SK-N-SH (cell line): ENCODE results near the gene IGFALS. TPM values are rescaled to one million over a fixed set of nuclear protein-coding genes. Genes with fewer than 3 reads are reported as not detected.
A peak's percentile ranks its signal among the peaks of the same experiment; 100 is the strongest.

Experiments used
- CTCF ChIA-PET: fragments of 300-600, 350-600 bp; formaldehyde crosslinking; extraction: SDS; loops from one replicate; lab custom pipeline; 2021; lab: Yijun Ruan, JAX
- POLR2A ChIA-PET: fragments of 350-600 bp; sonication (Branson Sonifier 250); formaldehyde crosslinking; extraction: SDS; loops from one replicate; lab custom pipeline; 2020; ENCODE audit warnings: antibody characterized with exemption, inconsistent platforms; lab: Yijun Ruan, JAX
- DNase-seq: peaks from one replicate; pipeline ENCODE4 v3.0.0; 2012
- H2AFZ ChIP-seq: fragments of 200-600 bp; sonication (generic); 2 replicates; pipeline ENCODE4 v1.8.1; 2016; ENCODE audit warnings: antibody characterized with exemption, mild to moderate bottlenecking, low read depth
- H3F3A ChIP-seq: fragments of 200-600 bp; sonication (generic); replicated peaks from 2 replicates; pipeline ENCODE3; 2016; ENCODE audit warnings: antibody characterized with exemption, mild to moderate bottlenecking; ENCODE audit not compliant: insufficient read depth
- H3K27ac ChIP-seq, 2 experiments: fragments of 200-500 bp in 1 of 2; fragments of 200-600 bp in 1 of 2; sonication (Bioruptor generic) in 1 of 2; sonication (generic), shearing (Covaris generic) in 1 of 2; 2 replicates each; pipeline versions ENCODE4 v1.5.1 to v1.6.1; 2014 to 2016; ENCODE audit warnings: low read depth in 2 of 2, inconsistent platforms in 1 of 2, low read length in 1 of 2, mild to moderate bottlenecking in 1 of 2, mixed read lengths in 1 of 2
- H3K27me3 ChIP-seq: fragments of 200-600 bp; sonication (generic), shearing (Covaris generic); 2 replicates; pipeline ENCODE4 v1.6.1; 2016; ENCODE audit warnings: mixed run types; ENCODE audit not compliant: insufficient read depth
- H3K36me3 ChIP-seq, 2 experiments: fragments of 200-500 bp in 1 of 2; fragments of 200-600 bp in 1 of 2; sonication (Bioruptor generic) in 1 of 2; sonication (generic) in 1 of 2; replicated peaks in 1 of 2; 2 replicates each; pipeline versions ENCODE3 to v1.5.1; 2014 to 2016; ENCODE audit warnings: low read length in 1 of 2, mild to moderate bottlenecking in 1 of 2; ENCODE audit not compliant: insufficient read depth in 2 of 2, control insufficient read depth in 1 of 2
- H3K4me1 ChIP-seq, 2 experiments: fragments of 200-500 bp in 1 of 2; fragments of 200-600 bp in 1 of 2; sonication (Bioruptor generic) in 1 of 2; sonication (generic), shearing (Covaris generic) in 1 of 2; 2 replicates each; pipeline versions ENCODE4 v1.5.1 to v1.6.1; 2014 to 2016; ENCODE audit warnings: low read depth in 1 of 2, low read length in 1 of 2, mixed run types in 1 of 2; ENCODE audit not compliant: insufficient read depth in 2 of 2, control insufficient read depth in 1 of 2
- H3K4me2 ChIP-seq: fragments of 200-600 bp; sonication (generic), shearing (Covaris generic); 2 replicates; pipeline ENCODE4 v1.6.1; 2017; ENCODE audit warnings: mixed run types
- H3K4me3 ChIP-seq, 2 experiments: fragments of 200-500 bp in 1 of 2; fragments of 200-600 bp in 1 of 2; sonication (Bioruptor generic) in 1 of 2; sonication (generic), shearing (Covaris generic) in 1 of 2; 2 replicates each; pipeline versions ENCODE4 v1.5.1 to v1.8.1; 2014 to 2016; ENCODE audit warnings: low read depth in 2 of 2, inconsistent platforms in 1 of 2, low read length in 1 of 2, mild to moderate bottlenecking in 1 of 2, mixed read lengths in 1 of 2, moderate library complexity in 1 of 2
- H3K79me2 ChIP-seq: fragments of 200-600 bp; sonication (generic); 2 replicates; pipeline ENCODE4 v1.8.1; 2017; ENCODE audit warnings: mild to moderate bottlenecking; ENCODE audit not compliant: insufficient read depth
- H3K9ac ChIP-seq: fragments of 200-600 bp; sonication (generic); 2 replicates; pipeline ENCODE4 v1.6.1; 2017; ENCODE audit warnings: mixed run types
- H3K9me2 ChIP-seq: fragments of 200-600 bp; sonication (generic); 2 replicates; pipeline ENCODE4 v1.6.1; 2017; ENCODE audit warnings: mixed run types
- H3K9me3 ChIP-seq: fragments of 200-600 bp; sonication (generic); 2 replicates; pipeline ENCODE4 v1.6.1; 2017; ENCODE audit warnings: mixed run types, mild to moderate bottlenecking, moderate library complexity
- H4K20me1 ChIP-seq: fragments of 200-600 bp; sonication (generic); 2 replicates; pipeline ENCODE4 v1.6.1; 2017; ENCODE audit warnings: mild to moderate bottlenecking, mixed run types; ENCODE audit not compliant: insufficient read depth
- FOXM1 ChIP-seq: IDR thresholded peaks from 2 replicates; pipeline ENCODE4 v1.4.0; 2012; ENCODE audit warnings: low read depth, mild to moderate bottlenecking
- JUND ChIP-seq: IDR thresholded peaks from 2 replicates; pipeline ENCODE4 v1.4.0; 2012
- NRF1 ChIP-seq: IDR thresholded peaks from 2 replicates; pipeline ENCODE4 v1.6.1; 2012; ENCODE audit warnings: low read depth, mild to moderate bottlenecking, low read length
- RAD21 ChIP-seq: IDR thresholded peaks from 2 replicates; pipeline ENCODE4 v1.6.1; 2012; ENCODE audit warnings: mild to moderate bottlenecking, low read length
- RCOR1 ChIP-seq: fragments of 150-350 bp; IDR thresholded peaks from 2 replicates; pipeline ENCODE4 v1.6.1; 2017; ENCODE audit warnings: antibody characterized with exemption, low read length
- RFX5 ChIP-seq: IDR thresholded peaks from 2 replicates; pipeline ENCODE4 v1.6.1; 2012; ENCODE audit warnings: mild to moderate bottlenecking, improper control_type of control experiment, low read length
- SMC3 ChIP-seq: IDR thresholded peaks from 2 replicates; pipeline ENCODE4 v1.6.1; 2012; ENCODE audit warnings: low read depth, low read length, improper control_type of control experiment
- TCF12 ChIP-seq: IDR thresholded peaks from 2 replicates; pipeline ENCODE4 v1.4.0; 2012
- USF1 ChIP-seq: IDR thresholded peaks from 2 replicates; pipeline ENCODE4 v1.4.0; 2012; ENCODE audit warnings: low read depth, borderline replicate concordance
- WGBS: methylation state at CpG from one replicate; pipeline ENCODE4 v1.1.6; 2017; ENCODE audit warnings: low lambda C conversion rate; 5-methylcytosine and 5-hydroxymethylcytosine counted together
- polyA plus RNA-seq, 3 experiments: library from polyadenylated mRNA; depleted of rRNA; stranded (reverse); fragments of >200 nt; gene quantifications; 2 replicates each; pipeline ENCODE4 v1.2.3, GENCODE V29; 2012

The IGFALS gene
- polyA plus RNA-seq, 1 of the 3 experiments (the other 2 are of a cell fraction) = 0.02 TPM

GRCh38 chr16:1825864-1826690 lies 32.6 kb upstream of the IGFALS start:
- peak; percentile 75 for DNase-seq
- Histone ChIP-seq H4K20me1 (no peaks in the 10 kb centered on the region), H3K9ac (peak overlapping the region; percentile 44; the same call in 1 of the 2 replicates), H3K9me2 (no peaks in the 10 kb centered on the region), H3K9me3 (no peaks in the 10 kb centered on the region), H3K27ac (peak overlapping the region in 1 of 2 experiments; percentile 40; a peak in 1 of 4 replicates), H3K4me2 (peak overlapping the region; percentile 89), H2AFZ (peak overlapping the region; percentile 46; the same call in 1 of the 2 replicates), H3K4me1 (peaks cover 0 to 18% of the 10 kb centered on the region in 2 experiments; a peak in 3 of 4 replicates), H3K79me2 (peaks cover 67% of the 10 kb centered on the region), H3F3A (no peaks in the 10 kb centered on the region), H3K27me3 (no peaks in the 10 kb centered on the region), H3K36me3 (peaks cover 15 to 24% of the 10 kb centered on the region in 2 experiments), H3K4me3 (peak overlapping the region; percentile 69 to 95)
- WGBS = 20% methylated on average over 11 of the region's 96 CpGs
- TF ChIP-seq RAD21 (no peak), SMC3 (no peak), NRF1 (peak; percentile 69), JUND (no peak), RFX5 (no peak)
- POLR2A ChIA-PET = interaction anchor here (0.8 to 1.9 kb wide), 4 partner anchors 44 to 329 kb away, joined by 3 to 8 read pairs (median 4); partner anchors contain the start of genes NUBP2, RPS2, SPSB3 and TRAF7
- CTCF ChIA-PET = interaction anchor here (0.6 to 1.5 kb wide), 4 partner anchors 13 to 106 kb away, joined by 3 to 7 read pairs (median 4); no protein-coding TSS in a partner anchor

GRCh38 chr16:1825381-1825863 lies 31.9 kb upstream of the IGFALS start:
- POLR2A ChIA-PET = interaction anchor here (1.0 to 1.9 kb wide), 3 partner anchors 43 to 330 kb away, joined by 3 to 8 read pairs (median 4); partner anchors contain the start of genes NUBP2, RPS2, SPSB3 and TRAF7
- Histone ChIP-seq H3K9me3 (no peaks in the 10 kb centered on the region), H4K20me1 (no peaks in the 10 kb centered on the region), H3F3A (no peaks in the 10 kb centered on the region), H3K4me2 (peak overlapping the region; percentile 89), H3K9me2 (no peaks in the 10 kb centered on the region), H3K4me3 (peak overlapping the region; percentile 69 to 95), H3K79me2 (peaks cover 63% of the 10 kb centered on the region), H3K36me3 (peaks cover 12 to 21% of the 10 kb centered on the region in 2 experiments), H2AFZ (peak overlapping the region; percentile 46; the same call in 1 of the 2 replicates), H3K27me3 (no peaks in the 10 kb centered on the region), H3K4me1 (peaks cover 0 to 18% of the 10 kb centered on the region in 2 experiments; a peak in 3 of 4 replicates)
- CTCF ChIA-PET = interaction anchor here (1.5 to 2.6 kb wide), 2 partner anchors 104 to 106 kb away, joined by 4 to 7 read pairs; no protein-coding TSS in a partner anchor
- WGBS = 76% methylated on average over 15 of the region's 15 CpGs
- TF ChIP-seq NRF1 = no peak
- TF ChIP-seq RCOR1 = no peak
- no peak for TF ChIP-seq TCF12
- TF ChIP-seq USF1 = no peak
- no peak for TF ChIP-seq FOXM1
- TF ChIP-seq, all 33 proteins: peak for 0
- no peak for DNase-seq
- Histone ChIP-seq H3K9ac (peak overlapping the region; percentile 44; the same call in 1 of the 2 replicates), H3K27ac (no peak overlapping the region)
